Stimulated activated CD4-positive, alpha-beta T cell treated with anti-CD3 and anti-CD28 coated beads, Interleukin-1b, Interleukin-23, amount 100 ng/mL, for 4 hours (primary cell): ENCODE results near the gene GHR.
"Not testable (repeated sequence)": the region's sequence is repeated elsewhere in the genome, so short reads cannot be mapped to it uniquely, and the experiment has no call there.

ENCODE experiments used
- DNase-seq, 2 donors: peaks; one replicate each; pipeline ENCODE4 v3.0.0-alpha.2; 2020; ENCODE audit warnings: low read depth in 2 of 2

Gene GHR

GRCh38 chr5:42645138-42645537 is 221.9 kb downstream of the GHR start:
- no peak for DNase-seq

DNA sequence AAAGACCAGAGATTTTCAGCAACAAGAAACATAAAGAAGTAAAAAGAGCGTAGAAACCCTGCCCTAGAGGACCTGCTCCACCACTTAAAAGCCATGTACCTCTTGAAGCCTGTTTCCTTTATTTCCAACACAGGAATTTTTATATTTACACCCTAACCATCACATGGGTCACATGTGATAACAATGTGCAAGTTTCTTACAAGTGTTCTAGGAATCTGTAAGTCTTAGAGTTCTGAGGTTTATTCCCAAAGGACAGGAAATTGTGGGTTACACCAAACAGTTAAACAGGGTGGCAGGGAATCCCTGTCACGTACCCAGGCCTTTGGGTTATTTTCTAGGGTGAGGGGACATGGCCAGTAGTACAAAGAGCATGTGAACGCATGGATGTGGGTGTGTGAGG is 224.8 kb downstream of the GHR start:
- no peak for DNase-seq

DNA sequence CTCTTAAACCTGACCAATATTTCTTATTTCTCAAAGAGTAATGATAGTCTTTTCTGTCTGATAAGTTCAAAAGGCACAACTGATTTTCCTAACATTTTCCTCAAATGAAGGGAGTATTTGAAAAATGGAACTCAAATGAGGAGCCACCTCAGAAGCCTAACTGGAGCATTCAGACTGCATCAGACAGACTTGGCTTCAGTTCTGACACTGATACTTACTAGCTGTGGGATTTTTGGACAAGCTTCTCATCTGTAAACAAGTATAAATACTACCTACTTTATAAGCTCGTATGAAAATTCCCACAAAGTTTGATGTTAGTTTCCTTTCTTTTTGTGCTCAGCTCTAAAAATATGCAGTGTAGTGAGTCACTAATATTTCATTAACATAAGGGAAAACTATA is 225.7 kb downstream of the GHR start:
- DNase-seq, result no peak

DNA sequence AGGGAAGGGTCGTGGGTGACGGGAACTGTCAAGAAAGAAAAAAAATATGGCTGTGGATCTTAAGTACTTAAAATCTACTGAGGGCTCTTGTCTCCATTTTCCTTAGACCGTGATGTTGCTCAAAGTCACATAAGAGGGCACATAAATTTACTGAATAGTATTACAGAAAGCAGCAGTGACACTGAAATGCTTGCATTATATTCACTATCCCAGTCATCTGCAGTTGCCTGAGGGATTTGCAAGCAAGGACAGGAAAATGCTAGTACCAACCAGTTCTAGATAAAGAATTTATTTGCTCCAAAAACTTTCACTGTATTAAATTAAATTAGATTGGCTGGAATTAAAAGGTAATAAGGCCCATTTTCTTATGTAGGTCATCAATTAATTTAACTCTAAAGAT is 226.8 kb downstream of the GHR start:
- no peak for DNase-seq

GRCh38 chr5:42653705-42654104 is 230.5 kb downstream of the GHR start:
- DNase-seq, result no peak

- DNase-seq, result no peak
Observed at GRCh38 chr5:42654645-42655044, 231.4 kb downstream of the GHR start.

DNA sequence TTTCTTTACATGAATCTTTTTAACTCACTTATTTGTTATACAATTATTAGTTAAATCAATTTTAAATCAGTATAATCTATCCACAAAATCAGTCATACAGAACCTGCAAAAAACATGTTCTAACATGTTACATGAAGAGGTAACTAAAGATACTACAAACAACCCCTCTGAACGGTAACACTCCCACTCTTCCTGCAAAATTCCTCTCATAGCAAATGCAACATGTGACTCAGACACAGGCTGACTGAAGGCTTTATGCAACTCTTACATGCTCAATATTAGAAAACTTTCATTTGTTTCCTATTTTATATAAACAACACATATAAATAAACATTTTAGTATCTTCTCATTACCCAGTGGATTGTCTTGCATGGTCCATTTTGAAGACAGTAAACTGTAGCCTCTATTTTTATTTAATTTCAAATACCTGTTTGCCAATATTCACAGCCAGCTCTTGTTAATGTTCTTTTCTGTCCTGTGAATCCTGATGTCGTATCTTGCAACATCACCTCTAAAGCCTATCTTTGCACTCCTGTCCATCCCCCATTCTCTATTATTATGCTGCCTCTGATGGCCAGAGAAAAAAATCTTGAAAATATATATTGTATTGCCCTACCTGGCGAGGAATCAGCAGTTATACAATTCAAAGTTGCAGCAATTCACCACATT is 232.9 kb downstream of the GHR start:
- no peak for DNase-seq

GRCh38 chr5:42656651-42657015 is 233.4 kb downstream of the GHR start:
- DNase-seq, result no peak

DNA sequence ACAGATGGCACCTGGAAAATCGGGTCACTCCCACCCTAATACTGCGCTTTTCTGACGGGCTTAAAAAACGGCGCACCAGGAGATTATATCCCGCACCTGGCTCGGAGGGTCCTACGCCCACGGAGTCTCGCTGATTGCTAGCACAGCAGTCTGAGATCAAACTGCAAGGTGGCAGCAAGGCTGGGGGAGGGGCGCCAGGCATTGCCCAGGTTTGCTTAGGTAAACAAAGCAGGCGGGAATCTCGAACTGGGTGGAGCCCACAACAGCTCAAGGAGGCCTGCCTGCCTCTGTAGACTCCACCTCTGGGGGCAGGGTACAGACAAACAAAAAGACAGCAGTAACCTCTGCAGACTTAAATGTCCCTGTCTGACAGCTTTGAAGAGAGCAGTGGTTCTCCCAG is 236.6 kb downstream of the GHR start:
- not testable (repeated sequence) for DNase-seq

DNA sequence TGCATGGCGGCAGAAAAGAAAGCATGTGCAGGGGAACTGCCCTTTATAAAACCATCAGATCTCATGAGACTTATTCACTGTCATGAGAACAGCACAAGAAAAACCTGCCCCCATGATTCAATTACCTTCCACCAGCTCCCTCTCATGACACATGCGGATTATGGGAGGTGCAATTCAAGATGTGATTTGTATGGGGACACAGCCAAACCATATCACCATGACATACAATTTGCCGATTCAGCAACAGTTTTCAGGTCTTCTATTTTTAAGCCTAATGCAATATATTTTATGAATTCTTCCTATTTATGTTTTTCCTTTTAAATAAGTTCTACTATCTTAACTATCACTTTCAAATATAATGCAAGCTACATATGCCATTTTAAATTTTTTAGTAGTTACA is 242.6 kb downstream of the GHR start:
- no peak for DNase-seq

GRCh38 chr5:42666869-42667268 is 243.6 kb downstream of the GHR start:
- DNase-seq, result no peak

GRCh38 chr5:42668254-42668653 is 245.0 kb downstream of the GHR start:
- no peak for DNase-seq

- DNase-seq, result no peak
Observed at GRCh38 chr5:42672925-42673324, 249.7 kb downstream of the GHR start.

DNA sequence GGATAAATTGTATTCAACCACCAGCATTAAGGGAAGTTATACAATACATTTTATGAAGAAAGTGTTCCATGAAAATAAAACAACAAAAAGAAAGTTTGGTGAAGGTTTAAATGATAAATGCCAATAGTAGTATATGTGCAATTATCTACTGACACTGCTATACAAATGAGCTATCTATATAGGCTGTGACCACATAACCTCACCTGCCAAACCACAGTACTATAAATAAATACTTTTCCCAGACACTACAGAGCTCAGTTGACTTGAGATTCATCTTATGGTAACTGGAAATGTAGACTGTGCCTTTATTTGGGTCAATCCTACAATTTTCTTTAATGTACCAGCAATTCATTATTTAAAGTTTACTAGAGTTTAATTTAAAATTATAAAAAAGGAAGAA is 252.4 kb downstream of the GHR start:
- no peak for DNase-seq

DNA sequence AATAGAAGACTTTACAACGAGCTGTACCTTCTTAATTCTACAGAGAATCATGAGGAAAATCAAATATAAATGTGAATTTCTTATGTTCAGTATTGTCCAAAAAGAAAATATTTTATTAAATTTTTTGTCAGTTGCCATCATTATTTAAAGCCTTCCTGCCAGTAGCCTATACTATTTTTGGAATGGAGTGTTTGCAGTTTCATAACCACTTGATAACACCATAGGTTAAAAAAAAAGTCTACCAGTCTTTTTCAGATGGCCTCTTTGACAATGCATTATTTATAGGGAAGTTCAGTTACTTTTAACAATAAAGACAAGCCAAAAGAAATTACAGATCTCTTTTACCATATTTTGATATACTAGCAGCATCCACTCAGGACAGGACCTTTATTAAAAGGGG is 253.1 kb downstream of the GHR start:
- DNase-seq, result no peak

DNA sequence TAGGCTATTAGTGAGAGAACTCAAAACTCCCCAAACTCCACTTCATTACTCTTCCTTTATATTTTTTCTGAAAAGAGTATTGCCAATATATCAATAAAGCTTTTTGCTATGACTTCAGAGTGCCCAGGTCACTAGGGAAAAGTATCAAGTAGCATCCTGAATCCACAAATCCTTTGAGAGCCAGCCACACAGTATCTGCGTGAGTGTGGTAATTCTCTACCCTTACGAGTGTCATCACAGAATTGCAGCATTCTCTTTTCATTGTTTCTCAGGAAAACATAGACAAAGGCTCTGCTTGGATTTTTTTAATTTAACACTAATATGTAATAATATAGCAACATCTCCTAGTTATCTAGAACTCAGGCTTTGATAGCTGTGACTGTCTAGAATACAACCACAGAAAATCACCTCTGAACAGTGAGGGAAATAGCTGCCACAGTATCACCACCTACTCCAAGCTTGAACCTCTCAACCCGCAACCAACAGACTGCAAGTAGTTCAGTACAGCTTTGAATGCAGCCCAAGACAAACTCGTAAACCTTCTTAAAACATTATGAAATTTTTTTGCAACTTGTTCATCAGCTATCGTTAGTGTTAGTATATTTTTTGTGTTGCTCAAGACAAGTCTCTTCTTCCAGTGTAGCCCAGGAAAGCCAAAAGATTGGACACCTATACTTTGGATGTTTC is 254.1 kb downstream of the GHR start:
- DNase-seq, result no peak

GRCh38 chr5:42680046-42680445 is 256.8 kb downstream of the GHR start:
- DNase-seq, result no peak

- not testable (repeated sequence) for DNase-seq
Observed at GRCh38 chr5:42685078-42685477, 261.8 kb downstream of the GHR start.

DNA sequence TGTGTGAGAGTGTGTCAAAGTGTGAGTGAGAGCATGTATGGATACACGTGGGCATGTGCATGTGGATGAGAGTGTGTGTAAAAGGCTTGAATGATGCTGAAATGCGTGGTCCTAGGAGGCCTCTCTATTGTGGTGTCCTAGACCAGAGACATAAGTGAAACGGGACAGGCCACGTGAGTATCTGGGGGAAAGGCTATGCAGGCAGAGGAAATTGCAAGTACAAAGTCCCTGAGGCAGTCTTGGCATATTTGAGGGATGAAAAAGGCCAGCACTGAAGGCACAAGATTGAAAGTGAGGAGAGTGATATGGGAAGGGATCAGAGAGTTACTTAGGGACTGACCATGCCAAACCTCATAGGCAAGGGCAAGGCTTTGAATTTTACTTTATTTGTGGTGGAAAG is 266.2 kb downstream of the GHR start:
- no peak for DNase-seq

DNA sequence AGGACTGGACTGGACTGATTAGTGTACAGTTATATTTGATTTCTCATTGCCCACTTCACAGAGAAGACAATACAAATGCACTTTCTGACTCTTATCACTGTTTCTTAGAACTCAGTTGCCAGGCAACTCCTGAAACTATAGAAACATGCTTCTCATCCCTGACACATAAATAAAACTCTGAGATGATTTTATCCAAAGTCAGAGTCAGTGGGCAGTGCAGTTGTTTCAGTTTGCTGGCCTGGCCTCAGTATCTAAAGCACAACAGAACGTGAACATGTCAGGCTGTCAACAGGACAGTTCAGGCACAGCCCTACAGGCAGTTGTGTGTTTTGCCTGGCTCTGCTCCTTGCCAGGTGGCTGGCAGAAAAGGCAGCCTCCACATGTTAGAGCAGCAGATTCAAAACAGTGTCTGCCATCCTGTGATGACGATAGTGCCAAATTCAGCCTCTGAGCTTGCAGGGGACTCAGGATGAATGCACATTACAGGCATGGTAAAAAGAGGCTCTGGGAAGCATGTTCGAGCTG is 268.2 kb downstream of the GHR start:
- no peak for DNase-seq

GRCh38 chr5:42701351-42702059 is 278.3 kb downstream of the GHR start:
- DNase-seq, result no peak

DNA sequence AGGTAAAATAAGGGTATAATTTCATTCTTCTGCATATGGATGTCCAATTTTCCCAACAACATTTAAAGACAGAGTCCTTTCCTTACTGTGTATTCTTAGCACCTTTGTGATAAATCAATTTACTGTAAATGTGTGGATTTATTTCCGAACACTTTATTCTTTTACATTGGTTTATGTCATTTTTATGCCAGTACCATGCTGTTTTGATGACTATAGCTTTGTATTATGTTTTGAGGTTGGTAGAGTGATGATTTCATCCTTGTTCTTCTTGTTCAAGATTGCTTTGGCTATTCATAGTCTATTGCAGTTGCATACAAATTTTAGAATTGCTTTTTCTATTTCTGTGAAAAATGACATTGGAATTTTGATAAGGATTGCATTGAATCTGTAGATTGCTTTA is 280.0 kb downstream of the GHR start:
- DNase-seq, result no peak

DNA sequence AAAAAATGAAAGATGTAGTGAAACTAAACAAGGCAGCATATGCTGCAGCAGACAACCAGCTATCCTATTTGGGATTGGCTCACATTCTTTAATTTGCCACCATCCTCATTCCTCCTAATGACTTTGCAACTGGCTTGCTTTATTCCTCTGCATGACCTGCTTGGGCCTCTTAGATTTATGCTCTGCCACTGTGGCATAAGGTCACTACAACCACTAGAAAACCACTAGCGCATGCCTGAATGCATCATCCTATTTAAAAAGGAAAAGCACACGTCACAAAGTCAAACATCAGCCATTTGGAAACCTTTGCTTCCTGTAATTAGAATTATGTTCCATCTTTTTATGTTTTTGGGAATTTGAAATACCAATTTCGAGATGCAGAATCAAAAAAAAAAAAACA is 292.5 kb downstream of the GHR start:
- DNase-seq, result no peak
